HEK293 (cell line): ENCODE data around the gene PHF19.

Experiments
- CTCF ChIA-PET: fragments of 350-600 bp; formaldehyde crosslinking; extraction: SDS; loops from one replicate; lab custom pipeline; 2021; ENCODE audit warnings: antibody characterized with exemption; lab: Yijun Ruan, JAX
- POLR2A ChIA-PET: fragments of 300-600 bp; formaldehyde crosslinking; extraction: SDS; loops from one replicate; lab custom pipeline; 2020; ENCODE audit warnings: antibody characterized with exemption, inconsistent platforms; lab: Yijun Ruan, JAX
- H3K27ac ChIP-seq: fragments of 200-500 bp; sonication (Bioruptor generic); 2 replicates; pipeline ENCODE4 v1.5.1; 2014; ENCODE audit warnings: low read depth, low read length, control low read depth, inconsistent platforms; ENCODE audit errors: extremely low read depth
- H3K36me3 ChIP-seq, 2 experiments: fragments of 200-500 bp in 1 of 2; sonication (Bioruptor generic) in 1 of 2; 1 replicate in 1 of 2; 2 replicates in 1 of 2; pipeline ENCODE4 v1.5.1; 2014 to 2017; ENCODE audit warnings: inconsistent platforms in 2 of 2, low read length in 2 of 2; ENCODE audit not compliant: control insufficient read depth in 2 of 2, insufficient read depth in 1 of 2
- H3K4me1 ChIP-seq: fragments of 200-500 bp; sonication (Bioruptor generic); 2 replicates; pipeline ENCODE4 v1.5.1; 2014; ENCODE audit warnings: mild to moderate bottlenecking, low read length, inconsistent platforms; ENCODE audit not compliant: control insufficient read depth, insufficient read depth
- H3K4me3 ChIP-seq: 2 replicates; pipeline ENCODE4 v1.5.1; 2011; ENCODE audit warnings: low read depth, mild to moderate bottlenecking, control low read depth, low read length, moderate library complexity
- H3K9me3 ChIP-seq: fragments of 200-500 bp; sonication (Bioruptor generic); 2 replicates; pipeline ENCODE4 v1.5.1; 2014; ENCODE audit warnings: low read depth, low read length, inconsistent platforms; ENCODE audit not compliant: control insufficient read depth, insufficient read depth
- EGR2 ChIP-seq: fragments of 450-650 bp; formaldehyde crosslinking; IDR thresholded peaks from 2 replicates; pipeline ENCODE4 v1.5.1; 2016; ENCODE audit warnings: low read depth, missing biosample characterization, missing genetic modification characterization
- MZF1 ChIP-seq: fragments of 450-650 bp; formaldehyde crosslinking; IDR thresholded peaks from 2 replicates; pipeline ENCODE4 v1.5.1; 2017; ENCODE audit warnings: missing biosample characterization, missing genetic modification characterization, borderline replicate concordance
- OVOL3 ChIP-seq: fragments of 450-650 bp; formaldehyde crosslinking; IDR thresholded peaks from 2 replicates; pipeline ENCODE4 v1.5.1; 2016; ENCODE audit warnings: missing biosample characterization, missing genetic modification characterization
- RBAK ChIP-seq: fragments of 450-650 bp; formaldehyde crosslinking; IDR thresholded peaks from 2 replicates; pipeline ENCODE4 v1.5.1; 2016; ENCODE audit warnings: missing biosample characterization, missing genetic modification characterization
- SP7 ChIP-seq: fragments of 450-650 bp; formaldehyde crosslinking; IDR thresholded peaks from 2 replicates; pipeline ENCODE4 v1.5.1; 2016; ENCODE audit warnings: missing biosample characterization, missing genetic modification characterization
- ZFHX2 ChIP-seq: fragments of 450-650 bp; formaldehyde crosslinking; conservative IDR thresholded peaks from 2 replicates; pipeline ENCODE4 v1.5.1; 2016; ENCODE audit warnings: missing biosample characterization, missing genetic modification characterization
- ZNF121 ChIP-seq: fragments of 450-650 bp; formaldehyde crosslinking; IDR thresholded peaks from 2 replicates; pipeline ENCODE4 v1.5.1; 2016; ENCODE audit warnings: missing biosample characterization, missing genetic modification characterization
- ZNF214 ChIP-seq: fragments of 450-650 bp; formaldehyde crosslinking; IDR thresholded peaks from 2 replicates; pipeline ENCODE4 v1.5.1; 2017; ENCODE audit warnings: missing biosample characterization, mild to moderate bottlenecking, missing genetic modification characterization, borderline replicate concordance
- ZNF324 ChIP-seq: fragments of 450-650 bp; formaldehyde crosslinking; IDR thresholded peaks from 2 replicates; pipeline ENCODE4 v1.5.1; 2016; ENCODE audit warnings: missing biosample characterization, missing genetic modification characterization
- ZNF341 ChIP-seq: fragments of 450-650 bp; formaldehyde crosslinking; IDR thresholded peaks from 2 replicates; pipeline ENCODE4; 2016; ENCODE audit warnings: low read depth, missing biosample characterization, missing genetic modification characterization
- ZNF529 ChIP-seq: fragments of 450-650 bp; formaldehyde crosslinking; IDR thresholded peaks from 2 replicates; pipeline ENCODE4 v1.5.1; 2017; ENCODE audit warnings: missing genetic modification characterization, missing biosample characterization; ENCODE audit not compliant: insufficient replicate concordance
- ZNF658 ChIP-seq: fragments of 450-650 bp; formaldehyde crosslinking; IDR thresholded peaks from 2 replicates; pipeline ENCODE4; 2016; ENCODE audit warnings: missing biosample characterization, missing genetic modification characterization
- ZNF777 ChIP-seq: fragments of 450-650 bp; formaldehyde crosslinking; IDR thresholded peaks from 2 replicates; pipeline ENCODE4 v1.5.1; 2017; ENCODE audit warnings: missing biosample characterization, missing genetic modification characterization, borderline replicate concordance
- ZNF791 ChIP-seq: fragments of 450-650 bp; formaldehyde crosslinking; IDR thresholded peaks from 2 replicates; pipeline ENCODE4 v1.5.1; 2016; ENCODE audit warnings: missing biosample characterization, missing genetic modification characterization
- ZNF837 ChIP-seq: fragments of 450-650 bp; formaldehyde crosslinking; IDR thresholded peaks from 2 replicates; pipeline ENCODE4 v1.5.1; 2016; ENCODE audit warnings: missing biosample characterization, missing genetic modification characterization
- ZNF843 ChIP-seq: fragments of 450-650 bp; formaldehyde crosslinking; IDR thresholded peaks from 2 replicates; pipeline ENCODE4 v1.5.1; 2016; ENCODE audit warnings: missing biosample characterization, missing genetic modification characterization
- TF ChIP-seq, protein P1 (sequence below): fragments of 450-650 bp; formaldehyde crosslinking; IDR thresholded peaks from 2 replicates; pipeline ENCODE4 v1.5.1; 2017; ENCODE audit warnings: missing biosample characterization, missing genetic modification characterization
- TF ChIP-seq, protein P2 (sequence below): fragments of 450-650 bp; formaldehyde crosslinking; IDR thresholded peaks from 2 replicates; pipeline ENCODE4 v1.5.1; 2016; ENCODE audit warnings: missing biosample characterization, missing genetic modification characterization
- TF ChIP-seq, protein P3 (sequence below): fragments of 450-650 bp; formaldehyde crosslinking; IDR thresholded peaks from 2 replicates; pipeline ENCODE4 v1.5.1; 2016; ENCODE audit warnings: missing biosample characterization, missing genetic modification characterization

The PHF19 gene

DNA sequence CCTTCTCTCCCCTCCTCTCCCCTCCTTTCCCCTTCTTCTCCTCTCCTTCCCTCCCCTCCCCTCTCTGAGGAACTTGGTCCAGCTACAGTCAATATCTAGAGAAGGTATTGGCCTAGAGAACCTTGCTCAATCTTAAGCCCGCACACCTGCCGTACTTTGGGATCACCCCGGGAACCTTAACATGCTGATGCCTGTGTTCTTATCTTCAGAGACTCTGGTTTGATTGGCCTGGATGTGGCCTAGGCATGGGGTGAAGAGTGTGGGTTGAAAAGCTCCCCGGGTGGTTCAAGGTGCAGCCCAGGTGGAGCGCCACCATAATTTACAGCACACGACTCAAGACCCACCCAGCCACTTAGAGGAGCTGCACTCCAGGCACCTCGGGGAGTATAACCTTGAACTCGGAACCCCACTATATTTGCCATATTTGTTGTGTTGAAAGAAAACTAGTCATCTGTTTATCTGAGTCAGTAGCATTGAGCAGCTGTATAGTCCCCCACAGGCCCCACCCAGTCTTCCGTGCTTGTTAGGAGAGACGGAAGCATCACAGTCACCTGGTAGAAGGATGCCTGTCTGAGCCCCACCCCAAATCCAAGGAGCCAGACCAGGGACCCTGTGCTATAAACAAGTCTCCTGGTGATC, 14.4 kb upstream of the PHF19 start:
- no peaks in the 10 kb centered on the region for H3K9me3 ChIP-seq
- no peak overlapping the region for H3K4me3 ChIP-seq
- TF ChIP-seq RBAK, result no peak
- TF ChIP-seq ZNF341 (tag by site-specific recombination), result no peak
- no peak for TF ChIP-seq ZNF777 (tag by site-specific recombination)
- TF ChIP-seq, protein P1, sequence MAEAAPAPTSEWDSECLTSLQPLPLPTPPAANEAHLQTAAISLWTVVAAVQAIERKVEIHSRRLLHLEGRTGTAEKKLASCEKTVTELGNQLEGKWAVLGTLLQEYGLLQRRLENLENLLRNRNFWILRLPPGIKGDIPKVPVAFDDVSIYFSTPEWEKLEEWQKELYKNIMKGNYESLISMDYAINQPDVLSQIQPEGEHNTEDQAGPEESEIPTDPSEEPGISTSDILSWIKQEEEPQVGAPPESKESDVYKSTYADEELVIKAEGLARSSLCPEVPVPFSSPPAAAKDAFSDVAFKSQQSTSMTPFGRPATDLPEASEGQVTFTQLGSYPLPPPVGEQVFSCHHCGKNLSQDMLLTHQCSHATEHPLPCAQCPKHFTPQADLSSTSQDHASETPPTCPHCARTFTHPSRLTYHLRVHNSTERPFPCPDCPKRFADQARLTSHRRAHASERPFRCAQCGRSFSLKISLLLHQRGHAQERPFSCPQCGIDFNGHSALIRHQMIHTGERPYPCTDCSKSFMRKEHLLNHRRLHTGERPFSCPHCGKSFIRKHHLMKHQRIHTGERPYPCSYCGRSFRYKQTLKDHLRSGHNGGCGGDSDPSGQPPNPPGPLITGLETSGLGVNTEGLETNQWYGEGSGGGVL (tag by site-specific recombination), result no peak
- TF ChIP-seq ZNF791 (tag by site-specific recombination), result no peak
- no peak for TF ChIP-seq ZNF121 (tag by site-specific recombination)
- no peak for TF ChIP-seq EGR2
- TF ChIP-seq ZNF214 (tag by site-specific recombination), result no peak
- TF ChIP-seq ZNF658 (tag by site-specific recombination), result no peak
- TF ChIP-seq SP7 (tag by site-specific recombination), result no peak
- TF ChIP-seq MZF1 (tag by site-specific recombination), result no peak
- TF ChIP-seq ZFHX2 (tag by site-specific recombination), result no peak
- TF ChIP-seq, protein P2, sequence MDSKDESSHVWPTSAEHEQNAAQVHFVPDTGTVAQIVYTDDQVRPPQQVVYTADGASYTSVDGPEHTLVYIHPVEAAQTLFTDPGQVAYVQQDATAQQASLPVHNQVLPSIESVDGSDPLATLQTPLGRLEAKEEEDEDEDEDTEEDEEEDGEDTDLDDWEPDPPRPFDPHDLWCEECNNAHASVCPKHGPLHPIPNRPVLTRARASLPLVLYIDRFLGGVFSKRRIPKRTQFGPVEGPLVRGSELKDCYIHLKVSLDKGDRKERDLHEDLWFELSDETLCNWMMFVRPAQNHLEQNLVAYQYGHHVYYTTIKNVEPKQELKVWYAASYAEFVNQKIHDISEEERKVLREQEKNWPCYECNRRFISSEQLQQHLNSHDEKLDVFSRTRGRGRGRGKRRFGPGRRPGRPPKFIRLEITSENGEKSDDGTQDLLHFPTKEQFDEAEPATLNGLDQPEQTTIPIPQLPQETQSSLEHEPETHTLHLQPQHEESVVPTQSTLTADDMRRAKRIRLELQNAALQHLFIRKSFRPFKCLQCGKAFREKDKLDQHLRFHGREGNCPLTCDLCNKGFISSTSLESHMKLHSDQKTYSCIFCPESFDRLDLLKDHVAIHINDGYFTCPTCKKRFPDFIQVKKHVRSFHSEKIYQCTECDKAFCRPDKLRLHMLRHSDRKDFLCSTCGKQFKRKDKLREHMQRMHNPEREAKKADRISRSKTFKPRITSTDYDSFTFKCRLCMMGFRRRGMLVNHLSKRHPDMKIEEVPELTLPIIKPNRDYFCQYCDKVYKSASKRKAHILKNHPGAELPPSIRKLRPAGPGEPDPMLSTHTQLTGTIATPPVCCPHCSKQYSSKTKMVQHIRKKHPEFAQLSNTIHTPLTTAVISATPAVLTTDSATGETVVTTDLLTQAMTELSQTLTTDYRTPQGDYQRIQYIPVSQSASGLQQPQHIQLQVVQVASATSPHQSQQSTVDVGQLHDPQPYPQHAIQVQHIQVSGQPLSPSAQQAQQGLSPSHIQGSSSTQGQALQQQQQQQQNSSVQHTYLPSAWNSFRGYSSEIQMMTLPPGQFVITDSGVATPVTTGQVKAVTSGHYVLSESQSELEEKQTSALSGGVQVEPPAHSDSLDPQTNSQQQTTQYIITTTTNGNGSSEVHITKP (tag by site-specific recombination), result no peak
- TF ChIP-seq ZNF843 (tag by site-specific recombination), result no peak
- TF ChIP-seq OVOL3 (tag by site-specific recombination), result no peak
- no peak for TF ChIP-seq ZNF324 (tag by site-specific recombination)
- TF ChIP-seq ZNF529, result no peak
- TF ChIP-seq, protein P3, sequence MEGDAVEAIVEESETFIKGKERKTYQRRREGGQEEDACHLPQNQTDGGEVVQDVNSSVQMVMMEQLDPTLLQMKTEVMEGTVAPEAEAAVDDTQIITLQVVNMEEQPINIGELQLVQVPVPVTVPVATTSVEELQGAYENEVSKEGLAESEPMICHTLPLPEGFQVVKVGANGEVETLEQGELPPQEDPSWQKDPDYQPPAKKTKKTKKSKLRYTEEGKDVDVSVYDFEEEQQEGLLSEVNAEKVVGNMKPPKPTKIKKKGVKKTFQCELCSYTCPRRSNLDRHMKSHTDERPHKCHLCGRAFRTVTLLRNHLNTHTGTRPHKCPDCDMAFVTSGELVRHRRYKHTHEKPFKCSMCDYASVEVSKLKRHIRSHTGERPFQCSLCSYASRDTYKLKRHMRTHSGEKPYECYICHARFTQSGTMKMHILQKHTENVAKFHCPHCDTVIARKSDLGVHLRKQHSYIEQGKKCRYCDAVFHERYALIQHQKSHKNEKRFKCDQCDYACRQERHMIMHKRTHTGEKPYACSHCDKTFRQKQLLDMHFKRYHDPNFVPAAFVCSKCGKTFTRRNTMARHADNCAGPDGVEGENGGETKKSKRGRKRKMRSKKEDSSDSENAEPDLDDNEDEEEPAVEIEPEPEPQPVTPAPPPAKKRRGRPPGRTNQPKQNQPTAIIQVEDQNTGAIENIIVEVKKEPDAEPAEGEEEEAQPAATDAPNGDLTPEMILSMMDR (tag by site-specific recombination), result no peak
- no peak for TF ChIP-seq ZNF837 (tag by site-specific recombination)
- H3K27ac ChIP-seq, result no peak overlapping the region
- POLR2A ChIA-PET, result no interaction called here
- no peaks in the 10 kb centered on the region for H3K4me1 ChIP-seq
- CTCF ChIA-PET, result interaction anchor here (0.7 kb wide), 1 partner anchor 30 kb away, joined by 5 read pairs; no protein-coding TSS in a partner anchor
- H3K36me3 ChIP-seq, result no peaks in the 10 kb centered on the region
